IgD-negative memory B cell (primary cell): ENCODE results near the gene FTCD. TPM values are rescaled to one million over a fixed set of nuclear protein-coding genes. Genes with fewer than 3 reads are reported as not detected.

Source experiments
- H3K27ac Mint-ChIP-seq, 3 donors: one replicate each; pipeline ENCODE4 v1.8.0; 2020 to 2022; ENCODE audit warnings: mild to moderate bottlenecking in 3 of 3, mixed read lengths in 3 of 3, moderate library complexity in 1 of 3
- H3K27me3 Mint-ChIP-seq: one replicate; pipeline ENCODE4 v1.8.0; 2021; ENCODE audit warnings: mixed read lengths
- H3K36me3 Mint-ChIP-seq: one replicate; pipeline ENCODE4 v1.8.0; 2020; ENCODE audit warnings: mild to moderate bottlenecking, mixed read lengths
- H3K4me1 Mint-ChIP-seq, 3 donors: one replicate each; pipeline ENCODE4 v1.8.0; 2020 to 2022; ENCODE audit warnings: mixed read lengths in 3 of 3, mild to moderate bottlenecking in 1 of 3
- H3K4me3 Mint-ChIP-seq, 4 donors: one replicate each; pipeline ENCODE4 v1.8.0; 2020 to 2022; ENCODE audit warnings: mild to moderate bottlenecking in 4 of 4, mixed read lengths in 4 of 4, moderate library complexity in 3 of 4
- H3K9me3 Mint-ChIP-seq, 3 donors: one replicate each; pipeline ENCODE4 v1.8.0; 2020 to 2021; ENCODE audit warnings: mixed read lengths in 3 of 3, mild to moderate bottlenecking in 1 of 3
- polyA plus RNA-seq: library from polyadenylated mRNA; unstranded; fragments of 300-500 nt; fragmentation: Illumina TruSeq; gene quantifications from one replicate; pipeline ENCODE4 v1.2.3, GENCODE V29; 2021

FTCD gene
- polyA plus RNA-seq, 1 donor from 2014 or later: not detected

DNA sequence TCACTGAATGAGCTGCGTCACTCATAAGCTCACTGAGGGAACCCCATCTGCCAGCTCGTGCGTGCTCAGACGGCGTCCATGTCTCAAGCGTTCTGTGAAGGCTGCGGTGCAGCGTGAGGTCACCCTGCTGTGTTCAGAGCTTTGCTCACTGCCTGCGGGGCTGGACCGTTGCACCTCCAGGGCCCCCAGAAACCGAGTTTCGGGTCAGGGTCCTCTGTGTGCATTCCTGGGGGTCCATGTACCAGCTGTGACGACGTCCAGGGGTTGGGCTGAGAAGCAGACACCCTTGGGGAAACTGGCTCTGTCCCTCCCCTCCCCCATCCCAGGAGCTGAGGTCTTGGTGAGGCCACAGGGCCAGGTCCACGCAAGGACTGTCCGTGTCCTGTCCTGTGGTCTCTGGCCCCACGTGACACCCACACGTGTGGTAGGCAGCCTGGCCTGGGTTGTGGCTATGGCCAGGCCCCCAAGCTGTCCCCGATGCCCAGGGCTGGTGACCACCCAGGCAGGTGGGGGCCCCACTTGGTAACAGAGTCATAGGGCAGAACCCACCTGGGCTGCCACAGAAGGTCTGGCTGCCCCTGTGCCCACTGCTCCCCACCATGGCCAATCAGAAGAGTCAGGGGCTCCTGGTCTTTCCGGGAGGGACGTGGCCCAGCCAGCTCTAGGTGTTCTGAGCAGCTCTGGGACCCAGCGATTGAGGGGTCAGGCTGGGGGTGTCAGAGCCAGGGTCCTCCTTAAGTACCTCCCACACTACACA is 24.4 kb downstream of the FTCD start:
- H3K27me3 Mint-ChIP-seq: peaks cover 2% of the 10 kb centered on the region
- H3K4me1 Mint-ChIP-seq: no peaks in the 10 kb centered on the region
- no peak overlapping the region for H3K27ac Mint-ChIP-seq
- H3K4me3 Mint-ChIP-seq: no peak overlapping the region
- H3K9me3 Mint-ChIP-seq: no peaks in the 10 kb centered on the region
- H3K36me3 Mint-ChIP-seq: no peaks in the 10 kb centered on the region

DNA sequence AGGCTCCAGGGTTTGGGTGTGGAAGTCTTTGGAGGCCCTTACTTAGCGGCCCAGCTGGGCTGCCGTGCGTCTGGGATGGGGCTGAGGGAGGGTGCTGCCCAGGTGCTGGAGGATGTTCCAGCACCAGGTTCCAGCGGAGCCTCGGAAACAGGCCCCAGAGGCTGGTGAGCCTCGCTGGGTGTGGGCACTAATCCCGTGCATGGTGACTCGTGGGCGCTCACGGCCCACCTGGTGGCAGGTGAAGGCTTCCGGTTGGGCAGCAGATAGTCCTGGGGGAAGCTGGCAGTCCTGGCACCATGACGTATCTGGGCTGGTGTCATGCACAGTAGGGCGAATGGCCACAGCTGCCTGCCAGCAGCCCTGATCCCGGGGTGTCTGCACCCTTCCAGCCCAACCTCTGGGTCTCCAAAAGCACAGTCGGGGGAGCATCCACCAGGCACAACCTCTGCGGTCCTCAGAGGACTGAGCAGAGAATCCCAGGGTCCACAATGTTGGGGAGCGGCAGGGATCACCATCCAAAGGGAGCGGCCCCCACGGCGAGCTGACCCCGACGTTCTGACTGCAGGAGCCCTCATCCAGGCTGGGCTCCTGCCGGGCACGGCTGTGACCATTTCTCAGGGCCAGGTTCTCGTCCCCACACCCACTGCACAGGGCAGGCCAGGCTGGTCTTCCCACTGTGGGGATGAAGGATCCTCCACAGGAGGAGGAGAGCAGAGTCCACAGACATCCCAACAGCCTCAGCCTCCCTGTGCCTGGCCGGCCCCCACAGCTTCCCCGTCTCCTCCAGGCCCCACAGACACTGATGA is 25.3 kb downstream of the FTCD start:
- Mint-ChIP-seq H3K9me3 (no peaks in the 10 kb centered on the region), H3K36me3 (no peaks in the 10 kb centered on the region), H3K4me1 (no peaks in the 10 kb centered on the region), H3K27me3 (no peaks in the 10 kb centered on the region), H3K4me3 (no peak overlapping the region), H3K27ac (no peak overlapping the region)

DNA sequence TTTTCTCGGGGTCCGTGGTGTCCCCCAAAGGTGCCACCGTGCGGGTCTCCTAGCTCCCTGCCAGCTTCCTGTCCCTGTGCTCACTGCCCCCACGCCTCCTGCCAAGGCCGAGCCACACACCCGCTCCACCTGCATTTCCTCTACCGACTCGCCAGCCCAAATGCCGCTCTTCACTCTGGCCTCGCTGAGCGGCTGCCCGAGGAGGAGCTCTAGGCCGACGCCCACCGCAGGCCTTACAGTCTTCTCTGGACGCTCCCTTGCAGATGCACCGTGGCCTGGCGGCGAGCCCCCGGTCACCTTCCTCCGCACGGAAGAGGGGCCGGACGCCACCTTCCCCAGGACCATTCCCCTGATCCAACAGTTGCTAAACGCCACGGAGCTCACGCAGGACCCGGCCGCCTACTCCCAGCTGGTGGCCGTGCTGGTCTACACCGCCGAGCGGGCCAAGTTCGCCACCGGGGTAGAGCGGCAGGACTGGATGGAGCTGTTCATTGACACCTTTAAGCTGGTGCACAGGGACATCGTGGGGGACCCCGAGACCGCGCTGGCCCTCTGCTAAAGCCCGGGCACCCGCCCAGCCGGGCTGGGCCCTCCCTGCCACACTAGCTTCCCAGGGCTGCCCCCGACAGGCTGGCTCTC is 26.3 kb downstream of the FTCD start:
- H3K9me3 Mint-ChIP-seq: no peaks in the 10 kb centered on the region
- no peaks in the 10 kb centered on the region for H3K27me3 Mint-ChIP-seq
- no peak overlapping the region for H3K27ac Mint-ChIP-seq
- no peaks in the 10 kb centered on the region for H3K36me3 Mint-ChIP-seq
- no peaks in the 10 kb centered on the region for H3K4me1 Mint-ChIP-seq
- H3K4me3 Mint-ChIP-seq: no peak overlapping the region

DNA sequence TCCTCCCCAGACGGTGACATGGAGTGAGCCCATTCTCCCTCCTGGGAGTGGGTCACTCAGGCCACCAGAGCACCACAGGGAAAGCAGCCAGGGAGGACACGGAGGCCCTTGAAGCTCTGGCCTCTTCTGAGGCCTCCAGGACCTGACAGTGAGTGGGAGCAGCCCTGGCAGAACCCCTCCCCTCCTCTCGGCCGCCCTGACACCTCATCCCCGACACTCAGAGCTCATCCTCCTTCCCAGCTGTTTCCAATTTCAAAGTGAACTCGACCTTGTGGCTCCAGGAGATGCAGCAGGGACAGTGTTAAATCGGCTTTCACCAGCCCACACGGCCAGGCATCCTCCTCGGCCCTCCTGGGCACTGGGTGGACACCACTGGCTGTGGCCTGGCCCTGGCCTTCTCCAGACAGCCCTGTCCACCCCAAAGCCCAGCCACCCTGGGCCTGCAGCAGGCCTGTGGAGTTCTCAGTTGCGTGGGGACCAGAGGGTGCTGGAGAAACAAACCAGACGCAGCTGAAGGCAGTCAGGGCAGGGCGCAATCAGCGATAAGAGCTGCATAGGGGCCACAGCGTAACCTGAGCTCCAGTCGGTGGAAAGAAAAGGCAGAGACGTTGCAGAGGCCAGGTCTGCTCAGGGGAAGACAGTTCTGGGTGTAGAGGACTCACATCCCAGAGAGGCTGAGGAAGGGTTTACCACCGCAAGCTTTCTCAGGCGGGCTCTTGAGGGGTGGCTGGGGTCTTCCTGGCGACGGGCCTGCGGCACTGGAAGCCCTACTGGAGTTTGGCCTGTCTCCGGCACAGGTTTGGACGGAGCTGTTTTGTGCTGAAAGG is 27.1 kb downstream of the FTCD start:
- no peaks in the 10 kb centered on the region for H3K27me3 Mint-ChIP-seq
- H3K4me1 Mint-ChIP-seq: no peaks in the 10 kb centered on the region
- H3K9me3 Mint-ChIP-seq: no peaks in the 10 kb centered on the region
- no peaks in the 10 kb centered on the region for H3K36me3 Mint-ChIP-seq
- no peak overlapping the region for H3K4me3 Mint-ChIP-seq
- H3K27ac Mint-ChIP-seq: no peak overlapping the region

- no peak overlapping the region for H3K4me3 Mint-ChIP-seq
- no peaks in the 10 kb centered on the region for H3K36me3 Mint-ChIP-seq
- H3K27ac Mint-ChIP-seq: no peak overlapping the region
Observed at GRCh38 chr21:46127239-46128105, 27.9 kb downstream of the FTCD start.

GRCh38 chr21:46126309-46127238 is 28.8 kb downstream of the FTCD start:
- H3K4me3 Mint-ChIP-seq: no peak overlapping the region
- no peak overlapping the region for H3K27ac Mint-ChIP-seq
- no peaks in the 10 kb centered on the region for H3K27me3 Mint-ChIP-seq
- H3K36me3 Mint-ChIP-seq: no peaks in the 10 kb centered on the region
- no peaks in the 10 kb centered on the region for H3K4me1 Mint-ChIP-seq
- peaks cover 0 to 4% (median 0%) of the 10 kb centered on the region in 3 donors for H3K9me3 Mint-ChIP-seq

More at GRCh38 chr21:46127239-46128105, 27.9 kb downstream of the FTCD start:
- H3K9me3 Mint-ChIP-seq: no peaks in the 10 kb centered on the region
- H3K27me3 Mint-ChIP-seq: no peaks in the 10 kb centered on the region
- H3K4me1 Mint-ChIP-seq: no peaks in the 10 kb centered on the region

GRCh38 chr21:46125846-46126301 is 29.5 kb downstream of the FTCD start:
- Mint-ChIP-seq H3K27ac (no peak overlapping the region), H3K36me3 (no peaks in the 10 kb centered on the region), H3K4me3 (no peak overlapping the region), H3K4me1 (no peaks in the 10 kb centered on the region), H3K9me3 (peaks cover 0 to 4% (median 0%) of the 10 kb centered on the region in 3 donors), H3K27me3 (no peaks in the 10 kb centered on the region)

DNA sequence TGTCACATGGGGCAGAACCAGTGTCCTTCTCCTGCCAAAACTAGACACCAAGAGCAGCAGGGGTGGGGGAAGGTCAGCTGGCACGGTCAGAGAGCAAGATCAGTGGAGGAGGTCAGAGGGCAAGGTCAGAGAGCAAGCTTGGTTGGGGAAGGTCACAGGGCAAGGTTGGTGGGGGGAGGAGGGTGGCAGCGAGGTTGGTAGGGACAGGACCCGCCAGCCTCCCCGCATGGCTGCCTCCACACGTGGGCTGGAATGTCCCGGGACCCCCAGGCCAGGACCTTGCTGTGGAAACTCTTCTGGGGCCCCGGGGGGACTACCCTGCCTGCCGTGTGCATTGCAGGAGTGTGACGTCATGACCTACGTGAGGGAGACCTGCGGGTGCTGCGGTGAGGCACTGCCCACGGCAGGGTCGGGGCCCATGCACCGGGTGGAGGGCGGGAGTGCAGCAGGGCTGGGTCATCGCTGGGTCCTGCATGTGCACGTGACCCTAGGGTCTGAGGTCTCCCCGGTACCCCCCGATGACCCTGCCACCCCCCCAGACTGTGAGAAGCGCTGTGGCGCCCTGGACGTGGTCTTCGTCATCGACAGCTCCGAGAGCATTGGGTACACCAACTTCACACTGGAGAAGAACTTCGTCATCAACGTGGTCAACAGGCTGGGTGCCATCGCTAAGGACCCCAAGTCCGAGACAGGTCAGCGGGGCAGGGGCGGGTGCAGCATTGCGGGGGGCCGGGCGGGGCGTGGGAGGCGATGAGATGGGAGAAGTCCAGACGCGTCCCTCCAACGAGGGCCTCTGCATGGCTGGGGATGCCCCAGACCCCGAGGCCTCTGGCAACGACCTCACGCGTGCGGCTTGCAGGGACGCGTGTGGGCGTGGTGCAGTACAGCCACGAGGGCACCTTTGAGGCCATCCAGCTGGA is 30.2 kb downstream of the FTCD start:
- Mint-ChIP-seq H3K36me3 (no peaks in the 10 kb centered on the region), H3K4me1 (no peaks in the 10 kb centered on the region), H3K4me3 (no peak overlapping the region), H3K9me3 (peaks cover 0 to 4% (median 0%) of the 10 kb centered on the region in 3 donors), H3K27ac (no peak overlapping the region), H3K27me3 (no peaks in the 10 kb centered on the region)

- peaks cover 0 to 4% (median 0%) of the 10 kb centered on the region in 3 donors for H3K9me3 Mint-ChIP-seq
- H3K27me3 Mint-ChIP-seq: no peaks in the 10 kb centered on the region
- H3K4me1 Mint-ChIP-seq: no peaks in the 10 kb centered on the region
- H3K27ac Mint-ChIP-seq: no peak overlapping the region
- H3K36me3 Mint-ChIP-seq: no peaks in the 10 kb centered on the region
- H3K4me3 Mint-ChIP-seq: no peak overlapping the region
Observed at GRCh38 chr21:46124083-46124925, 31.1 kb downstream of the FTCD start.

DNA sequence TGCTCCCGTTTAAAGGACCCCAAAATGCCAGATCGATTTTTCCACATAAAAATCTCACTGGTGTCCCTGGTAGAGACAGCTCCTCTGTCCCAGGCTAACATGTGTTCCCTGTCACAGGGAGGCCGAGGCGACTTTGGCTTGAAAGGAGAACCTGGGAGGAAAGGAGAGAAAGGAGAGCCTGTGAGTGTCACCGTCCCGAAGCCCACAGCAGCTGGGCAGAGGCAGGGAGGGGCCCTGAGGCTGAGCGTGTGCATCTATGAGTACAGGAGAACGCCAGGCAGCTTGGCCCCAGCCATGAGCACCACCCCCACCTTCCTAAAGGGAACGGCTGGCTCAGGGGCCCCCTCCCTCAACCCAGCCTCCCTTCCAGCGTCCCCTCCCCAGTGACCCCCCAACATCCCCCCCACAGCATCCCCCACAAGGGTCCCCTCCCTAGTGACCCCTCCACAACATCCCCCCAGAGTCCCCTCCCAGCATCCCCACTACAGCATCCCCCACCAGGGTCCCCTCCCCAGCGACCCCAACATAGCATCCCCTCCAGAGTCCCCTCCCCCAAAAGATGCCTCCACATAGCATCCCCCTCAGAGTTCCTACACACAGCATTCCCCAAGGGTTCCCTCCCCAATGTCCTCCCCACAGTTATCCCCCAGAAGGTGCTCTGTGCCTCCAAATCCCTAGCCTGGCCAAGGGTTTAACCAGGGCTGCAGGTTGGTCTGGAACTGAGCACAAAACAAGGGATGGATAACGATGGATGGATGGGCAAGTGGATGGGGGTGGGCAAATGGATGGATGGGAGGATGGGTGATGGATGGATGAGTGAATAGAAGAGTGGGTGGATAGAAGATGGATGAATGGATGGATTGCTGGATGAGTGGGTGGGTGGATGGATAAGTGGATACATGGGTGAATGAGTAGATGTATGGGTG is 32.4 kb downstream of the FTCD start:
- peaks cover 0 to 4% (median 0%) of the 10 kb centered on the region in 3 donors for H3K9me3 Mint-ChIP-seq
- H3K27me3 Mint-ChIP-seq: no peaks in the 10 kb centered on the region
- no peak overlapping the region for H3K4me3 Mint-ChIP-seq
- no peaks in the 10 kb centered on the region for H3K4me1 Mint-ChIP-seq
- H3K27ac Mint-ChIP-seq: no peak overlapping the region
- H3K36me3 Mint-ChIP-seq: no peaks in the 10 kb centered on the region

DNA sequence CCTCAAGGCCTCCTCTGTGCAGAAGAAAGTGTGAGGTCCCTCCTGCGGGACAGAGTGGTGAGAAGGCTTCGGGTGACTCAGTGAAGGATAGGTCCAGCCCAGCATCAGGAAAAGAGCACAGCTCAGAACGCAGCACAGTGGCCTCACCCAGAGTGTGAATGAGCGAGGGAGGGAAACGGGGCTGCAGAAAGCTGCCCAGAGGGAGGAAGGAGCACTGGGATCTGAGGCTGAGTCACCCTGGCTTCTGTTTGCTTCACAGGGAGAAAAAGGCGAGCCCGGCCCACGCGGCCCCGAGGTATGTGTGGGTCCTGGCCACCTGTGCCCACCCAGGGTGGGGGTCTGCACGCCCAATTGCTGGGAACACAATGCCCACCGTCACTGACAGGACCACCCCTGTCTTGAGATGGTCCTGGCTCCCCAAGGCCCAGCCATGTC is 33.1 kb downstream of the FTCD start:
- H3K27ac Mint-ChIP-seq: no peak overlapping the region
- no peaks in the 10 kb centered on the region for H3K36me3 Mint-ChIP-seq
- peaks cover 0 to 4% (median 0%) of the 10 kb centered on the region in 3 donors for H3K9me3 Mint-ChIP-seq
- H3K4me3 Mint-ChIP-seq: no peak overlapping the region
- no peaks in the 10 kb centered on the region for H3K4me1 Mint-ChIP-seq
- H3K27me3 Mint-ChIP-seq: no peaks in the 10 kb centered on the region
